ENCODE measurements around the gene DGKH.

DNA sequence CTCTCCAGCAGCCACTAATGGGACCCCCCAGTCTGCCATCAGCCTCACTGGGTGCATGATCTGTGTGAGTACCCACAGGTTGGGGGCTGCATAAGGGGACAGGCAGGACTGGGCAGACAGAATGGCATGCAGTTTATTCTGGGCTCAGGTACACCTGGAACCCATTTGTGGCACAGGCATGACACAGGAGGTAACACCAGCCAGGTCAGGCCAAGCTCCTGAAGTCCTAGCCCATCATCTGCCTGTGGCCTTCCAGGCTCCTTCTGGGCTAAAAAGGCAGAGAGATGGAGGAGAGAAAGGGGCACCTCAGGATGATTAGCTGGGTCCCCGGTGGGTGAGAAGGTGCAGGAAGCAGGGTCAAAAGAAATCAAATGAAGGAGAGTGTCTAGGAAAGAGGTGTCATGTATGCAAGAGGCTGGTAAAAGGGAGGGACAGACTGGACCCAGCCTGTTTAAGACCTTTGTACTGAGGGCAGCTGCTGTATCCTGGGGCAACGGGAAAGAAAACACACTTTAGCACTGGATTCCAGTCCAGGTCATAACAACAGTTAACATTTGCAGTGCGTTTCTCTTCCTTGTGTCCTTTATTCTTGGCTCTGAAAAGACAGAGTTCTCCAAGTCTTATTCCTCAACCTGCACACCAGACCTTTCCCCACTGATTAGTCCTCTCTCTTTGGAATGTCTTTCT is 20.2 kb upstream of the DGKH start:
- TF ChIP-seq, protein P1, sequence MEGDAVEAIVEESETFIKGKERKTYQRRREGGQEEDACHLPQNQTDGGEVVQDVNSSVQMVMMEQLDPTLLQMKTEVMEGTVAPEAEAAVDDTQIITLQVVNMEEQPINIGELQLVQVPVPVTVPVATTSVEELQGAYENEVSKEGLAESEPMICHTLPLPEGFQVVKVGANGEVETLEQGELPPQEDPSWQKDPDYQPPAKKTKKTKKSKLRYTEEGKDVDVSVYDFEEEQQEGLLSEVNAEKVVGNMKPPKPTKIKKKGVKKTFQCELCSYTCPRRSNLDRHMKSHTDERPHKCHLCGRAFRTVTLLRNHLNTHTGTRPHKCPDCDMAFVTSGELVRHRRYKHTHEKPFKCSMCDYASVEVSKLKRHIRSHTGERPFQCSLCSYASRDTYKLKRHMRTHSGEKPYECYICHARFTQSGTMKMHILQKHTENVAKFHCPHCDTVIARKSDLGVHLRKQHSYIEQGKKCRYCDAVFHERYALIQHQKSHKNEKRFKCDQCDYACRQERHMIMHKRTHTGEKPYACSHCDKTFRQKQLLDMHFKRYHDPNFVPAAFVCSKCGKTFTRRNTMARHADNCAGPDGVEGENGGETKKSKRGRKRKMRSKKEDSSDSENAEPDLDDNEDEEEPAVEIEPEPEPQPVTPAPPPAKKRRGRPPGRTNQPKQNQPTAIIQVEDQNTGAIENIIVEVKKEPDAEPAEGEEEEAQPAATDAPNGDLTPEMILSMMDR (IDR thresholded peaks at IDR 0.05; ENCODE audit: poor library complexity): no peak
- no peak for TF ChIP-seq EZH2 (IDR thresholded peaks at IDR 0.05; ENCODE audit: borderline replicate concordance)
